A549 treated with AZD9567 at 1 μM for 4 hours (cell line): ENCODE results near the gene MBD1. TPM values are rescaled to one million over a fixed set of nuclear protein-coding genes. Genes with fewer than 3 reads are reported as not detected.

Experiments used
- total RNA-seq: library from RNA; stranded (reverse); fragments of 200-300 nt; extraction: Qiagen RNA extraction; gene quantifications from 5 replicates; pipeline ENCODE4 v1.2.3, GENCODE V29; 2022; ENCODE audit not compliant: insufficient read depth

Gene MBD1, protein sequence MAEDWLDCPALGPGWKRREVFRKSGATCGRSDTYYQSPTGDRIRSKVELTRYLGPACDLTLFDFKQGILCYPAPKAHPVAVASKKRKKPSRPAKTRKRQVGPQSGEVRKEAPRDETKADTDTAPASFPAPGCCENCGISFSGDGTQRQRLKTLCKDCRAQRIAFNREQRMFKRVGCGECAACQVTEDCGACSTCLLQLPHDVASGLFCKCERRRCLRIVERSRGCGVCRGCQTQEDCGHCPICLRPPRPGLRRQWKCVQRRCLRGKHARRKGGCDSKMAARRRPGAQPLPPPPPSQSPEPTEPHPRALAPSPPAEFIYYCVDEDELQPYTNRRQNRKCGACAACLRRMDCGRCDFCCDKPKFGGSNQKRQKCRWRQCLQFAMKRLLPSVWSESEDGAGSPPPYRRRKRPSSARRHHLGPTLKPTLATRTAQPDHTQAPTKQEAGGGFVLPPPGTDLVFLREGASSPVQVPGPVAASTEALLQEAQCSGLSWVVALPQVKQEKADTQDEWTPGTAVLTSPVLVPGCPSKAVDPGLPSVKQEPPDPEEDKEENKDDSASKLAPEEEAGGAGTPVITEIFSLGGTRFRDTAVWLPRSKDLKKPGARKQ
- total RNA-seq: 33.5 to 38.1 TPM (median 37.1 TPM) in 5 replicates

DNA sequence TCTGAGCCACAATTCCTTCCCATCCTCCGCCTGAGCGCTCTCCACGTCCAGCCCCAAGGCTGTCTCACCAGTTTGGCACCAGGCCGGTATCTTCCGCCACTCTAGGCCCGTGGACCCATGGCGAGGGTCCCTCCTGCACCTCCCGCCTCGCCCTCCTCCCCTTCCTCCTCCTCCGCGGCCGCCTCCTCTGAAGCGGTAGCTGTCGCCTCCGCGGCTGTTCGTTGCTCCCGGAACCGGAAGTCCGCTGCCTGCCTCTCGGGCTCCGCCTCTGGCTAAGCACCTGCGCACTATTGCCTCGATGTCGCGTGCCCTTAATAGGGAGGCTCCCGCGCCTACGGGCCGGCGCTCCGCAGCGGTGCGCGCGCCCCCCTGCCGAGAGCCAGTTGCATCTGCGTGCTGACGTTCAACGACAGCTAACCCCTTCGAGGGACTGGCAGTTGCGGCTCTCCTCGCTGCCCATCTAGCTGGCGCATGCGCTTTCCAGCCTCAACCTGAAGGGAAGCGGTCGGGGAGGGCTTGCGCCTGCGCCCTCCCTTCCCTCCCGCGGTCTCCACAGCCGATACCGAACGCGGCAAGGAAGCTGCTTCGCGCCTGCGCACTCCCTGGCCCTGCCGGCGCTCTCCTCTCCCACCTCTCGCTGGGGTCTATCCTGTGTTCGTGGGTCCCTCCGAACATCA lies at the start of gene MBD1:
Gene MBD1, minus strand, starts transcription at position 229 of the 677 bp plus-strand sequence. CDS start 1,531 bp downstream, outside the sequence.

DNA sequence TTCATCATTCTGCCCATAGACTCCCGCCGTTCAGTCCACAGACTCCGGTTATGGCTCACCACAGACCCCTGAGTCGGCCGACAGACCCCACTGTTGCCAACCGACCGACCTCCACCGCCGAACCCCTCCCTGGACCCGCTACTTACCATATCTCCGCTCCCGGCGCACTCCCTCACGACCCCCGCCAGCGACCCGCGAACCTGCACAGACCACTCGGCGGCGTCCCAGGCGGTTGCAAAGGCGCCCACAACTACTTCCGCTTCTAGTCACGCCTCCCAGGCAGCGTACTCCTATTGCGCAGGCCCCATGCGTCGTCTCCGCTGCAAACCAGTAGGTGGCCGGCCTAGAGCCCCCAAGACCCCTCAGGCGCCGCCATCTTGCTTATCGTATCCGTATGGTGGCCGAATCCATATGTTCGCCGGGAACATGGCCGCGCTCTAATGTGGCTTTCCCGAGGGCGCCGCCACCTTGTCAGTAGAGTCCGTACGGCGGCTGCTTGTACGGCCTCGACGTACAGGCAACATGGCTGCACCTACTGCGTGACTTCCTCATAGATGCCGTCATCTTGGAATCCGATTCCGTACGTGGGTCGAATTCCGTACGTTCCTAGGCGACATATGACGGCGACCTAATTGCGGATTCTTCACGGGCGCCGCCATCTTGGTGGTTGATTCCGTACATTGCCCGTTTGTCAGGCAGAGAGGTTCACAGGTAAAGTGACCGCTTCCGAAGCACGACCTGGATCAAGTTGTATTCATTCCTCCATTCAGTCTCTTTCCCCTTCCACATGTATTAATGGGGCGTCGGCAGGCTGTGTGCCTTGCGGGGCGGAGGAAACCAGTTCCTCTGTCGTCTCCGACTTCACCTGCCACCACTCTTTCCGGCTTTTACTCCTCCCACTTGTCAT lies 6.4 kb upstream of the MBD1 start, which contains the start of gene CXXC1:
Gene CXXC1, minus strand, starts transcription at position 252 of the 907 bp plus-strand sequence. Its CDS starts 103 bp downstream, at position 149.

DNA sequence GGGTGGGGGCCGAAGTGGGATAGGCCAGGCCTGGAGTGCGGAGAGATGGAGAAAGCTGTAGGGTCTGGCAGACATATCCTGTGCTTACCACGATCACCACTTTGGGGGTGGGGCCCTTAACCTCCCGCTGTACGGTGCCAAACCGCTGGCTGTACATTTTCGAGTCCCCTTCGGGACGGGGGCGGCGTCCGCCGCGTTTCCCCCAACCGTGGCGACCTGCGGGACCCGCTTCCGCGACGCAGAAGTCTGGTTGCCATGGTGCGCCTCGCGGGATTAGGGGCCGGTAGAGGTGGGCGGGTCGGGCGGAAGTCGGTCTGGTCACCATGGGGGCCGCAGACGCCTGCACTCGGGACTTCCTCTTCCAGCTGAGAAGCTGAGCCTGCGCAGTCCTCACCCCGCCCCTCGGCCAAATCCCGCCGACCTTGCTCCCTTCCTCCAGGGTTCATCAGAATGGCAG lies 15.0 kb downstream of the MBD1 start, which contains the start of gene CFAP53:
Gene CFAP53, minus strand, starts transcription at position 248 of the 457 bp plus-strand sequence. Its CDS starts 91 bp downstream, at position 157.

Other genes with a start within 250 kb of the MBD1 start
- 6.9 to 9.9 TPM (median 8.1 TPM) in 5 replicates for gene MYO5B, start 86.4 kb downstream of the MBD1 start, total RNA-seq
- 0.28 to 0.40 TPM (median 0.34 TPM) in 4 of 5 replicates, not detected in the other for gene CFAP53, start 15.0 kb downstream of the MBD1 start, total RNA-seq
- 40.0 to 49.7 TPM (median 49.3 TPM) in 5 replicates for gene CXXC1, start 6.2 kb upstream of the MBD1 start, total RNA-seq
- gene SKA1, start 93.5 kb upstream of the MBD1 start, total RNA-seq: 10.2 to 22.6 TPM (median 11.9 TPM) in 5 replicates